Neutrophil (primary cell): Measurements from ENCODE around the gene ZNF225.

Source experiments
- H3K27ac ChIP-seq: fragments of 200-600 bp; sonication (generic); 2 replicates; pipeline ENCODE4 v1.5.1; 2016; ENCODE audit warnings: mild to moderate bottlenecking, moderate library complexity
- H3K27me3 ChIP-seq: fragments of 200-600 bp; sonication (generic); 2 replicates; pipeline ENCODE4 v1.6.0; 2016; ENCODE audit warnings: mild to moderate bottlenecking
- H3K36me3 ChIP-seq: fragments of 200-600 bp; sonication (generic); 2 replicates; pipeline ENCODE4 v1.5.1; 2017
- H3K4me1 ChIP-seq, 2 experiments: fragments of 200-600 bp in 1 of 2; sonication (generic) in 1 of 2; 1 replicate in 1 of 2; 2 replicates in 1 of 2; pipeline versions ENCODE4 v1.5.1 to v1.6.1; 2013 to 2016; ENCODE audit warnings: low read depth in 1 of 2, low read length in 1 of 2, mild to moderate bottlenecking in 1 of 2, moderate library complexity in 1 of 2; ENCODE audit not compliant: control insufficient read depth in 1 of 2, insufficient read depth in 1 of 2
- H3K4me3 ChIP-seq, 2 experiments: fragments of 200-600 bp in 1 of 2; sonication (generic) in 1 of 2; 1 replicate in 1 of 2; 2 replicates in 1 of 2; pipeline ENCODE4 v1.5.1; 2013 to 2016; ENCODE audit warnings: low read depth in 1 of 2, low read length in 1 of 2, mild to moderate bottlenecking in 1 of 2, moderate library complexity in 1 of 2
- H3K9me3 ChIP-seq: fragments of 200-600 bp; sonication (generic); 2 replicates; pipeline ENCODE4 v1.5.1; 2016
- TF ChIP-seq, protein P1 (sequence below): fragments of 200-600 bp; sonication (generic); IDR thresholded peaks from 2 replicates; pipeline ENCODE4 v1.5.1; 2016; ENCODE audit warnings: antibody characterized with exemption

ZNF225 gene

GRCh38 chr19:44076325-44076724, 36.9 kb upstream of the ZNF225 start:
- Histone ChIP-seq H3K27me3 (no peaks in the 10 kb centered on the region), H3K4me1 (peaks cover 12 to 14% of the 10 kb centered on the region in 2 experiments), H3K36me3 (no peaks in the 10 kb centered on the region), H3K4me3 (no peak overlapping the region), H3K9me3 (peaks cover 5% of the 10 kb centered on the region), H3K27ac (no peak overlapping the region)
- TF ChIP-seq, protein P1, sequence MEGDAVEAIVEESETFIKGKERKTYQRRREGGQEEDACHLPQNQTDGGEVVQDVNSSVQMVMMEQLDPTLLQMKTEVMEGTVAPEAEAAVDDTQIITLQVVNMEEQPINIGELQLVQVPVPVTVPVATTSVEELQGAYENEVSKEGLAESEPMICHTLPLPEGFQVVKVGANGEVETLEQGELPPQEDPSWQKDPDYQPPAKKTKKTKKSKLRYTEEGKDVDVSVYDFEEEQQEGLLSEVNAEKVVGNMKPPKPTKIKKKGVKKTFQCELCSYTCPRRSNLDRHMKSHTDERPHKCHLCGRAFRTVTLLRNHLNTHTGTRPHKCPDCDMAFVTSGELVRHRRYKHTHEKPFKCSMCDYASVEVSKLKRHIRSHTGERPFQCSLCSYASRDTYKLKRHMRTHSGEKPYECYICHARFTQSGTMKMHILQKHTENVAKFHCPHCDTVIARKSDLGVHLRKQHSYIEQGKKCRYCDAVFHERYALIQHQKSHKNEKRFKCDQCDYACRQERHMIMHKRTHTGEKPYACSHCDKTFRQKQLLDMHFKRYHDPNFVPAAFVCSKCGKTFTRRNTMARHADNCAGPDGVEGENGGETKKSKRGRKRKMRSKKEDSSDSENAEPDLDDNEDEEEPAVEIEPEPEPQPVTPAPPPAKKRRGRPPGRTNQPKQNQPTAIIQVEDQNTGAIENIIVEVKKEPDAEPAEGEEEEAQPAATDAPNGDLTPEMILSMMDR: no peak

DNA sequence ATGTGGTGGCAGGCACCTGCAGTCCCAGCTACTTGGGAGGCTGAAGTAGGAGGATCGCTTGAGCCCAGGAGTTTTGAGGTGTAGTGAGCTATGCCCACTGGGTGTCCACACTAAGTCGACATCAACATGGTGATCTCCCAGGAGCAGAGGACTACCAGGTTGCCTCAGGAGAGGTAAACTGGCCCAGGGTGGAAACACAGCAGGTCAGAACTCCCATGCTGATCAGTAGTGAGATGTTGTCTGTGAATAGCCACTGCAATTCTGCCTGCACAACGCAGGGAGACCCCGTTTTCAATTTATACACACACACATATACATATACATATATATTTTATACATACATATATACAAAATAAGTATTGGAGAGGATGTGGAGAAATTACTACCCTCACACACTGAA, 21.1 kb upstream of the ZNF225 start:
- TF ChIP-seq, protein P1: no peak
- Histone ChIP-seq H3K27ac (no peak overlapping the region), H3K9me3 (no peaks in the 10 kb centered on the region), H3K27me3 (no peaks in the 10 kb centered on the region), H3K4me1 (peaks cover 9 to 14% of the 10 kb centered on the region in 2 experiments), H3K4me3 (no peak overlapping the region), H3K36me3 (peaks cover 7% of the 10 kb centered on the region)

DNA sequence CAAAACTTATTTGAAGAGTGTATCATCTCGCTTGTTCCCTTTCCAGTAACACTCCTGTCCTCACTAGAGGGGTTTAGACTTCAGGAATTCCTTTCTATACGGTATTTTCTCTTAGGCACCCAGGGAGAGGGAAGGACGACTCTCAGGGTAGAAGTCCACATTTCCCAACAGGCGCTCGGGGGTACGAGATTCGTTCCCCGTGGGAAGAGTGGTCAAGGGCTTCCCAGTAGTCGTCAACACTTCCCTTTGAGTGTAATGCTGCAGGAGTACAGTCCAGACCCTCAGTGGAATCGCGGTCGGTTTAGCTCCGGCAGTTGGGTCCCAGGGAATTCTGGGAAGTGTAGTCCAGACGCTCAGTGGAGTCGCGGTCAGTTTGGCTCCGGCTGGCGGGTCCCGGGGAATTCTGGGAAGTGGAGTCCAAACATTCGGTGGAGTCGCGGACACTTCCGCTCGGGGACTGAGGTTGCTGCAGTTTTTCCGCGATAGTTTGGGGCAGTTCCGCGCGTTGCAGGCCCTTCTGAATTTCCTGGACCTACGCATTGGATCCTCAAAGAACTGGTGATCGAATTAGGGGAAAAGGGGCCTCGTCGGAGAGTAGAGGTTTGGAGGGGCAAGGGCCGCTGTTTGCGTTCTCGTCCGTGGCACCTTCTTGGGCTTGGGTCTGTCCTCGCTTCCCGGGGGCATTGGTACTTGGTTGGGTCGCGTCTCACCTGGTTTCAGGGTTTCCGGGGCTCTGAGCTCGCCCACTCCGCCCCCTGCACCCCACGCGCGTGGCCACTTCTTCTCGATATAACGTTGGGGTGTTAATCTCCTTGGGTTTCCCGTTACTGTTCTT, 19.1 kb upstream of the ZNF225 start, which contains the start of gene ZNF224:
TSS of gene ZNF224 (plus strand) at position 431 of the 835 bp plus-strand sequence. CDS start 3,513 bp downstream, outside the sequence.
- H3K4me3 ChIP-seq: peak within 1 kb of the TSS; percentile 74 to 85
- TF ChIP-seq, protein P1: no peak
- H3K9me3 ChIP-seq: no peaks in the 10 kb centered on the region
- no peaks in the 10 kb centered on the region for H3K27me3 ChIP-seq
- peak within 1 kb of the TSS; percentile 67 for H3K27ac ChIP-seq
- H3K4me1 ChIP-seq: peaks cover 9 to 14% of the 10 kb centered on the region in 2 experiments
- H3K36me3 ChIP-seq: peaks cover 26% of the 10 kb centered on the region

GRCh38 chr19:44107751-44108150, 5.4 kb upstream of the ZNF225 start:
- no peaks in the 10 kb centered on the region for H3K27me3 ChIP-seq
- no peak overlapping the region for H3K4me3 ChIP-seq
- peaks cover 30% of the 10 kb centered on the region for H3K36me3 ChIP-seq
- peaks cover 31% of the 10 kb centered on the region for H3K9me3 ChIP-seq
- TF ChIP-seq, protein P1: no peak
- H3K4me1 ChIP-seq: peaks cover 9% of the 10 kb centered on the region in 2 experiments
- no peak overlapping the region for H3K27ac ChIP-seq

DNA sequence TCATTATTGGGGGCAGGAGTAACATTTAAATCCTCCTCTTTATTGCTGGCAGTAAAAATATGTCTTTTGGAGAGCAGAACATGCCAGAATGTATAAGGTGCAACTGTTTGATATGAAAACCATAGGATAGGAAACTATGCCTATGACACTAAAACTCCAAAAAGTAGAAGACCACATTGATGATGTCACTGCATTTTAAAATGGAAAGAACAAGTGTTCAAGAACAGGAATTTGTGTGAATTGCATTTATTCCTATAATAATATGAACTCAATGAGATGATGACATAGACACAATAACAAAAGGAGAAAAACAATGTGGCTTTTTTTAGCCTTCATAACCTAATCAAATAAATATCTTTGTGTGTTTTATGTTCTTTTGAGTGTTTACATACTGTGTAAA, 3.7 kb upstream of the ZNF225 start:
- TF ChIP-seq, protein P1: no peak
- peaks cover 29% of the 10 kb centered on the region for H3K9me3 ChIP-seq
- no peak overlapping the region for H3K27ac ChIP-seq
- H3K27me3 ChIP-seq: no peaks in the 10 kb centered on the region
- H3K4me3 ChIP-seq: no peak overlapping the region
- peaks cover 16% of the 10 kb centered on the region for H3K36me3 ChIP-seq
- peaks cover 16 to 18% of the 10 kb centered on the region in 2 experiments for H3K4me1 ChIP-seq
